ENCODE measurements around the gene CDH13. TPM values are rescaled to one million over a fixed set of nuclear protein-coding genes. Genes with fewer than 3 reads are reported as not detected.

The CDH13 gene
- total and polyA plus RNA-seq, 2 donors (not counting 3 experiments of a cell fraction or from before 2014, with no cell fraction given), result 96.6 to 124 TPM

DNA sequence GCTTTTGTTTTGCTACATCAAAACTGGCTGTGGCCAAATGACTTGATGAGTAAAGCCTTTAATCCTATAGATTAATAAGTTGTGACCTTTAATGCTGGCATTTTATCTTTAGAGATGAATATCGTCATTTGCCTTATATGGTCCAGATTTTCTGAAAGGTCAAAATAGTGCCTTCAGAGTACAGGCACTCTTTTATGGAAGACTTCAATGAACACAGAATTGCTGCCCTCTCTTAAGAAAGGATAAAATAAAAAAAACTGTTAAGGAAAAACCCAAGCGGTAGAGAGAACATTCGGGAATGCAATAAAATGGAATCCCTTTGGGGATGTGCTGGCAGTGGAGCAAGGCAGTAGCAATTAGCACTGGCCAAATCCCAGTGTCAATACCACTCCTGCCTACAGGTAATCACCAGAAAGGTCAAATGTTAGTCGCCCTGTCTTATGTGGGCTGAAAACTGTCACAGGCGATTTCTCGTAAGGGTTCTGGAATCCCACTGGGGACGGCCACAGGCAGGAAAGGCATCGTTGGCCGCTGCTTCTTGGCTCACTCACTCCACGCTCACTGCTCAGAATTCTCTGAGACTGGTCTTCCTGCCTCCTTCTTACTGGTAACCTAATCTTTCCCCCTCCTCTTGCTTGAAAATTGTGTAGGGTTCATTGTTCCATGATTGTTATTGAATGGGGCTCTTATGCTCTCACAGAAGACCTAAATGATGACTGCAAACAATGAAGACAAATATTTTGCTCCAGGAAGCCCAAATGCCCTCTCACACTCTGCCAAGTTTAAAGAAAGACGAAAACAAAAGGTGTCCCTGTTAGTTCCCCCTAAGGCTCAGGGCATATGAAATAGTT is 1135.6 kb downstream of the CDH13 start:
- CTCF ChIA-PET, result no interaction called here

More for the DNA sequence above, 1135.6 kb downstream of the CDH13 start:
- Histone ChIP-seq H3K36me3 (ENCODE audit: control insufficient read depth in 2 of 2, extremely low read depth in 1 of 2, insufficient read depth in 2 of 2, low read length in 2 of 2) (no peaks in the 10 kb centered on the region), H3K4me3 (replicated peaks in 1 of 3; ENCODE audit: insufficient read depth in 1 of 3, low read depth in 1 of 3, low read length in 3 of 3) (no peak overlapping the region), H3K79me2 (ENCODE audit: control insufficient read depth, insufficient read depth, low read length) (no peaks in the 10 kb centered on the region), H3K4me1 (ENCODE audit: control insufficient read depth, extremely low read depth, insufficient read depth, low read length) (no peaks in the 10 kb centered on the region), H3K27ac (ENCODE audit: insufficient read depth, low read depth, low read length) (no peak overlapping the region), H3K4me2 (ENCODE audit: insufficient read depth, low read length) (no peak overlapping the region), H4K20me1 (replicated peaks; ENCODE audit: control insufficient read depth, extremely low read depth, insufficient read depth, low read length) (no peaks in the 10 kb centered on the region), H3K9me1 (replicated peaks; ENCODE audit: control insufficient read depth, extremely low read depth, insufficient read depth, low read length) (no peaks in the 10 kb centered on the region), H3K27me3 (ENCODE audit: control insufficient read depth in 2 of 2, insufficient read depth in 2 of 2, low read length in 2 of 2) (no peaks in the 10 kb centered on the region), H2AFZ (ENCODE audit: low read depth, low read length) (no peak overlapping the region), H3K9ac (replicated peaks; ENCODE audit: extremely low read depth, insufficient read depth, low read length) (no peak overlapping the region), H3K9me3 (replicated peaks; ENCODE audit: control insufficient read depth, insufficient read depth, low read length) (no peaks in the 10 kb centered on the region)
- POLR2A ChIA-PET, result no interaction called here
- intact Hi-C loops (cut with micrococcal nuclease) (no loop called here), dilution Hi-C loops (cut with MboI; ENCODE audit: extremely low pct_ligation_motif_present, low sequenced_read_pairs) (no loop called here)
- no TSS peak for BruUV-seq (replicated peaks)
- no peak for FAIRE-seq
- TF ChIP-seq, protein P1, sequence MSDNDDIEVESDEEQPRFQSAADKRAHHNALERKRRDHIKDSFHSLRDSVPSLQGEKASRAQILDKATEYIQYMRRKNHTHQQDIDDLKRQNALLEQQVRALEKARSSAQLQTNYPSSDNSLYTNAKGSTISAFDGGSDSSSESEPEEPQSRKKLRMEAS (IDR thresholded peaks at IDR 0.05; ENCODE audit: insufficient read depth, insufficient read length), result no peak
- TF ChIP-seq POLR2A (IDR thresholded peaks at IDR 0.05; ENCODE audit: low read depth, low read length), result no peak
- TF ChIP-seq POLR2AphosphoS5 (IDR thresholded peaks at IDR 0.05; ENCODE audit: insufficient read depth, low read depth, low read length), result no peak
- TF ChIP-seq, protein P2, sequence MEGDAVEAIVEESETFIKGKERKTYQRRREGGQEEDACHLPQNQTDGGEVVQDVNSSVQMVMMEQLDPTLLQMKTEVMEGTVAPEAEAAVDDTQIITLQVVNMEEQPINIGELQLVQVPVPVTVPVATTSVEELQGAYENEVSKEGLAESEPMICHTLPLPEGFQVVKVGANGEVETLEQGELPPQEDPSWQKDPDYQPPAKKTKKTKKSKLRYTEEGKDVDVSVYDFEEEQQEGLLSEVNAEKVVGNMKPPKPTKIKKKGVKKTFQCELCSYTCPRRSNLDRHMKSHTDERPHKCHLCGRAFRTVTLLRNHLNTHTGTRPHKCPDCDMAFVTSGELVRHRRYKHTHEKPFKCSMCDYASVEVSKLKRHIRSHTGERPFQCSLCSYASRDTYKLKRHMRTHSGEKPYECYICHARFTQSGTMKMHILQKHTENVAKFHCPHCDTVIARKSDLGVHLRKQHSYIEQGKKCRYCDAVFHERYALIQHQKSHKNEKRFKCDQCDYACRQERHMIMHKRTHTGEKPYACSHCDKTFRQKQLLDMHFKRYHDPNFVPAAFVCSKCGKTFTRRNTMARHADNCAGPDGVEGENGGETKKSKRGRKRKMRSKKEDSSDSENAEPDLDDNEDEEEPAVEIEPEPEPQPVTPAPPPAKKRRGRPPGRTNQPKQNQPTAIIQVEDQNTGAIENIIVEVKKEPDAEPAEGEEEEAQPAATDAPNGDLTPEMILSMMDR (IDR thresholded peaks at IDR 0.05; ENCODE audit: extremely low read depth in 1 of 2, insufficient read depth in 1 of 2, low read depth in 1 of 2, low read length in 2 of 2), result no peak
- no peak for TF ChIP-seq GATA2 (IDR thresholded peaks at IDR 0.05; ENCODE audit: insufficient read depth, insufficient read length, low read depth, low read length)
- TF ChIP-seq EZH2 (IDR thresholded peaks at IDR 0.05; ENCODE audit: borderline replicate concordance, low read depth, low read length, severe bottlenecking), result no peak
- TF ChIP-seq FOS (IDR thresholded peaks at IDR 0.05; ENCODE audit: borderline replicate concordance, insufficient read depth, low read length), result no peak
- DNase-seq (ENCODE audit: low read depth, low spot score), result no peak

Data from endothelial cell of umbilical vein (primary cell).